T-helper 1 cell treated with Interleukin-12 subunit alpha and Interleukin-12 subunit beta and Interleukin-4 antibody, amounts not matched to agents 30 ng/mL and 1 ng/mL, for 36 hours (primary cell): ENCODE results near the gene NRG3. TPM values are rescaled to one million over a fixed set of nuclear protein-coding genes. Genes with fewer than 3 reads are reported as not detected.

Experiments
- intact Hi-C: fragments of 100-400 bp; cut with micrococcal nuclease; formaldehyde crosslinking; loops from one replicate; pipeline ENCODE4 v1.15.1; 2024
- total RNA-seq: library from RNA; stranded (reverse); gene quantifications from 2 replicates; pipeline ENCODE4 v1.2.3, GENCODE V29; 2022

The NRG3 gene
- total RNA-seq, 1 donor from 2014 or later: not detected

DNA sequence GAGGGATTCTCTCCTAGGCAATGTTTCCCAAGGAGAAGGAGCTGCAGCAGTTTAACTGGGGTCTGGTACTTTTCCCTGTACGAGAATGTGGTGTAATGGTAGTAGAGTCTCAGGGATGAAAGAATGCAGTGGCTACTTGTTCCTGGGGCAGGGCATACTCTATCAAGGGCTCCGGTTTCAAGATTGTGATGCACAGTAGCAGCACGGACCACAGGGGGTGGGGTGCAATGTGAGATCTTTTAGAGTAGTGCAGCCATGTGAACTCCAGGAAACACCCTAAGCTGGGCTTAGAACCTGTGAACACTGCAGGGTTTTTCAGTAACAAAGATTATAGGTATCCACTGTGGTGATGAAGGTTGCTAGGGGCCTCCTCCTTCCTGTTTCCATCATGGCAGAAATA is 903.9 kb downstream of the NRG3 start:
- intact Hi-C loops: no loop called here

GRCh38 chr10:82796510-82796909 is 921.5 kb downstream of the NRG3 start:
- intact Hi-C loops: loop anchor here (5.0 kb wide), 1 partner anchor 1076 kb away; no protein-coding TSS in a partner anchor

GRCh38 chr10:82801289-82801688 is 926.3 kb downstream of the NRG3 start:
- intact Hi-C loops: no loop called here

GRCh38 chr10:82811621-82812020 is 936.6 kb downstream of the NRG3 start:
- intact Hi-C loops: no loop called here

DNA sequence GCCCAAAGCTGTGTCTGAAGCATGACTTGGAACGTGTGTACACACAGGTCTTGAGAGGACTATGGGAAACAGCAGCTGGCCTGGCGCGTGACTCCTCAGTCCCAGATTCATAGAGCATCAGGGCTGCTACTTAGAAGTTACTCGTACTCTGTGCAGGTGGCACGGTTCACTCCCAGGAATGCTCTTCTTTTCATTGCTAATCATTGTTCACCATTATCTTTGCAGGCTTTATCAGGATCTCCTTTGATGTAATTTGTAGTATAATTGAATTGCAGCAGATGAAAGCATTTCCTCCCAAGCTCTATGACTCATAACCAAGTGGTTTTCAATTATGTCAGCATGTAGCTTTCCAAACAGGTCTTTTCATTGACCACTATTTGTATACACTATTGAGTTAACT is 938.9 kb downstream of the NRG3 start:
- intact Hi-C loops: no loop called here

DNA sequence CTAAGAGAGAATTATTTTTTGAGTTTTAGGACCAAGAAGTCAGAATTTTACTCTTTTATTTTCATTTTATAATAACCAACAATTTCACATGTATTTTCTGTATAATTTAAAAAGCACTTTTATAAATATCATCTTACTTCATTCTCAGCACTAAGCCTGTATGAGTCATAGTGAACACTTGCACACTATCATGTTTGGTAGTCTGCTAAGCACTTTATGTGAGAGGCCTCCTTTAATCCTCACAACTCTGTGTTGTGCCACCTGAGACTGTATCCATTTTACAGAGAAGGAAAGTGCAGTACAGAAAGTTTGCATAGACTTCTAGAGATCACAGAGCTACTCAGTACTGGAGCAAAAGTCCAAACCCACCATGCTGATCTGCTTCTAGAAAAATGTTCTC is 939.6 kb downstream of the NRG3 start:
- intact Hi-C loops: no loop called here

GRCh38 chr10:82815680-82816079 is 940.7 kb downstream of the NRG3 start:
- intact Hi-C loops: no loop called here

- intact Hi-C loops: no loop called here
These were observed 942.9 kb downstream of the NRG3 start for GRCh38 chr10:82817676-82818422.

DNA sequence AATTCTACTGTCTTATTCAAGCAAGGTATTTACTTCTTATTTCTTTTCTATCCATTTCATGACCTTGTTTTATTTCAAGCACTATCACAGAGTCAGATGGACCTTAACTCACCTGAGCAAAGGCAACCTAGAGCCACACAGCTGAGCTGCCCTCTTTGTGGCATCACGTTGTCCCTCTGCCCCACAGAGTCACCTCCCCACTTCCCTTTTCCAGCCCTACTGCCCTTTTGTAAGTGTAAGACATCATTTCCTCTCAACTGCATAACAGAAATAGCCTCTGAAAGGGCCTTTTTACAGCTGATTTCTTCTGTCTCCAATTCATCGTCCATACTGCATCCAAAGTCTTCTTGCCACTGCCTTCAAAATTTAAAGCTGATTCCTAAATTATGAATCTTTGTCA is 946.0 kb downstream of the NRG3 start:
- intact Hi-C loops: no loop called here

DNA sequence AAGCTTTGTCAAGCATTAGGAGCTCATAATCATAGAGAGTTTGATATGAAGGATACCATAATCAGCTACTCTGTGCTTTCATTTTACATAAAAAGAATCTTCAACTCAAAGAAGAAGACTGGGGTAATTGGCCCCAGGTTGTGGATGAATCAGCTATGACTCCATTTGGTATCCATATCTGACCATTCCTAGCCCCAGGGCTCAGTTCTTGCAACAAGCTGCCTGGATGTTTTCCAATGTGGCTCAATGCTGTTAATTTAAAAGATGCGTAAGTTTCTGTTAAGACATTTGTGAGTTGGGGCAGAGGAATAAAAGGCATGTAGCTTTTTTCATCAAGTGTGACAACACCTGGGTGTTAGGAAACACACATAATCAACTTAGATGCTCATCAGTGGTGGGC is 951.1 kb downstream of the NRG3 start:
- intact Hi-C loops: no loop called here

GRCh38 chr10:82827901-82828300 is 952.9 kb downstream of the NRG3 start:
- intact Hi-C loops: no loop called here

DNA sequence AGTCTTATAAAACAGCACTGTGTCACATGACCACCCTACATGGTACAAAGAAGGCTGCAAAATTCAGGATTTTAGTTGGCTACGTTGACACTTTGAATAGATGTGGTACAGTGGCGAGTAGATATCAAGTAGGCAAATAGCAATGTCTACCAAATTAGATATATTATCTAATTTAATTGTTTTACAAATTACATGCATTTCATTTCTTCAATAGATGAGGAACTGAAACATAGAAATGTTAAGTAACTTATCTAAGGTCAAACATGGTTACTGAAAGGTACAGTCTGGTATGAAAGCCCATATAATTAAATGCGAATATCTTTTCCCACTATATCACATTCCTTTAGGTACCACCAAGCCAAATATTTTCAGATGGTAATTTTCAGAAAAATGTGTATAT is 972.2 kb downstream of the NRG3 start:
- intact Hi-C loops: no loop called here

DNA sequence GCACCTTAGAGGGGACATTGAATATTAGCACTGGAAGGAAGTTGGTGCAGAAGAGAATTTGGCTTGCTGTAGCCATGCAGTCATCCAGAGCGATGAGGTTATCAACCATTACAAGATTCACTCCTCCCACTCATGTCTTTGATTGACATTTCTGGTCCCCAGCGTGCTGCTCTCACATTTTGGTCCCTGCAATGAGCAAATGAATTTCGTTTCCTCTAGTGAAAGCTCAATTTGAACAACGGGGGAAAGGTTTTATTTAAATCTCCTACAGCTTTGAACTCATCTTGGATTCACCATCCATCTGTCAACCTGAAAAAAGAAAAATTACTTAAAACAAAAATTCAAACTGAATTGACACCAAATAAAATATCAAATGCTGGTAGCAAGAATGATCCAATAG is 975.2 kb downstream of the NRG3 start:
- intact Hi-C loops: no loop called here

DNA sequence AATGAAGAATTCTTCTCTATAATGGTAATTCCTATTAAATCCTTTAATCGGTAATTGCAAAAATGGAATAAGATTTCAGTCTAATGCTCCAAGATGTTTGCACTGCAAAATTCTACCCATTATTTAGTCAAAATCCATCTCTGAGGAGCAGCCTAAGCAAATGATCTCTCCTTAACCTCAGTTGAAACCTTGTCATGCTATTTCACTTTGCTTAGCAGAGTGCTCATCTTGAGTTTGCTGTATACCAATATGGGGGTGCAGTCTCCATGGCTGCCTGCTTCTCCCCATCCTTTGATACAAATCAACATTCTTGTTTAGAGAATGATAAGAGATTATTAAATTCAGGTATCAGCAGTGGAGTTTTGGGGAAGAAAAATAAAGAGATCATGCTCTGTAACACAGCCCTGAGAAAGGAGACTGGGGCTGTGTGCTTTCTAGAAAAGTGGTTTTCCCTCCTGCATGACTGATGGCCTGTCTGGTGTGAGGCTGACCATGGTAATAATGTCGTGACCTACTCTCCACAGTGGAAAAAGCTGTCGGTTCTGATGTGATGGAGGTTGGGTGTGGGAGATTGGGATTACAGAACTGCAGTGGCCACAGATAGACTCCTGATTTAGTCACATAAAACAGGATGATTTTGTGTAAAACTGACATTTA is 982.1 kb downstream of the NRG3 start:
- intact Hi-C loops: no loop called here

- intact Hi-C loops: no loop called here
These were observed 986.9 kb downstream of the NRG3 start for GRCh38 chr10:82861889-82862288.

GRCh38 chr10:82865366-82865765 is 990.4 kb downstream of the NRG3 start:
- intact Hi-C loops: no loop called here

GRCh38 chr10:82866424-82867020 is 991.5 kb downstream of the NRG3 start:
- intact Hi-C loops: no loop called here

DNA sequence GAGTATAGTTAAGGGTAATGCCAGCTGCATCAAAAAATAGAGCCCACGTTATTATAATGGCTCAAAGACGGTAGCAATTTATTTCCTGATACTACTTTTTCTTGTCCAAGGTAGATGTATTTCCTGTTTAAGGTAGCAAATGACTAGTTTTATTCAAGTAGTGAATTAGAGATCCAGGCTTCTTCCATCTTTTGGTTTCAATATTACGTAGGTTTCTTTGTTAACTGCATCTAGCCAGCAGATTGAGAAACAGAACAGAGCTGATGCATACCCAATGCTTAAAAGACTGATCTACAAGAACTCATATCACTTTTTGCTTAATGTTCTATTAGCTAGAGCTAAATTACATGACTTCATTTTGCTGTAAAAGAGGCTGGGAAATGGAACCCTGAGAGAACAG is 992.1 kb downstream of the NRG3 start:
- intact Hi-C loops: no loop called here

DNA sequence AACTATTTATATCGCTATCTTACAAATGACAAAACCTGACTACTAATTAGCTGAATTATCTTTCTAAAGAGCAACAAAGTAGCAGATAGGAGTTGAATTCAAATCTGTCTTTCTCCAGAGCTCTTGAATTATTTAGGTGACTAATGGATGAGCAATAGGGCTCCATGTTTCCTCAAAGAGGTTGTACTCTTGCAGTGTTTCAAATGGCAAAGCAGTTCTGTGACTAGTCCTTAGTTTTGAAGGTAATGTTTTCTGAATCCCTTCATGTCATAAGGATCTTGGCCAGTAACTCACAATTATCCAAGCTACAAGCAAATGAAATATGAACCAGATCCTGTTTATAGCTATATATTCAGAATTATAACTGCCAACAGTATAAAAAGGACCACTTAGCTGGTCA is 999.7 kb downstream of the NRG3 start:
- intact Hi-C loops: no loop called here

DNA sequence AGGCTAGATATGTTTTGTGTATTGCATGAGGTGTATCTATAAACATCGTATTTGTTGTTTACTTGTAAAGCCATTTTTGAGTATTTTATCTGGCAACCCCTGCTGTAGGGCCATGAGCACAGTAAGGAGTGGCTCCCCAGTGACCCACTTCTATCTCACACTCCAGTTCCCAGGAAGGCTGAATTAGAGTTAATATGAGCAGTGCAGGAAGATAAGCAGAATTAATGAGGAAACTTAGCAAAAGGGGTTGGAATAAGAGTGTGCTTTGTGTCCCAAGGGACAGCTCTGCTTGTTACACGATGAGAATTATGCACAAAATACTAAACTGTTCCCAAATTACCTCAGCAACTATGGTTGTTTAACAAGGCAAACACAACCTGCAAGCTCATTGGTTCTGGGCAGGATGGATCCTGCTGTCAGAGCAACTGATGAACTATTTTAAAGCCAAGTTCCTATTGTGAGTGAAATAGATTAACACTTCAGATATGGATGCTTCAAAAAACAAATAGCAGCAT is 1005.8 kb downstream of the NRG3 start:
- intact Hi-C loops: no loop called here

DNA sequence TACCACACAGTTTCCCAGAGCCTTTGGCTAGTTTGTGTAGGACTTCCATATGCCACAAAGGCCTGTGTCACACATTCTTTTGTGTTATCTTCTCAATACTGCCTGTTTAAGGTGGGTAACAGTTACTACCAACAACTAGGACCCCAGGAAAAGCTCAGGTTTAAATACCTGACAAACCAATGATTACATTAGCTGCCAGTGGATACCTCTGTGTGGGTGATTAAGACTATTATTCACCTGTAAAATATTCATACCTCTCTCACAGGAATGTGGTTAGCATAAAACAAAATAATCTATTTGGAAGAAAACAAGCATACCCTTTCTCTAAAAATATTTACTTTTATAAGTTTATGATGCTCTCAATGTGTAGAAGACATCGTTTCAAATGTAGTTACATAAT is 1007.7 kb downstream of the NRG3 start:
- intact Hi-C loops: no loop called here

DNA sequence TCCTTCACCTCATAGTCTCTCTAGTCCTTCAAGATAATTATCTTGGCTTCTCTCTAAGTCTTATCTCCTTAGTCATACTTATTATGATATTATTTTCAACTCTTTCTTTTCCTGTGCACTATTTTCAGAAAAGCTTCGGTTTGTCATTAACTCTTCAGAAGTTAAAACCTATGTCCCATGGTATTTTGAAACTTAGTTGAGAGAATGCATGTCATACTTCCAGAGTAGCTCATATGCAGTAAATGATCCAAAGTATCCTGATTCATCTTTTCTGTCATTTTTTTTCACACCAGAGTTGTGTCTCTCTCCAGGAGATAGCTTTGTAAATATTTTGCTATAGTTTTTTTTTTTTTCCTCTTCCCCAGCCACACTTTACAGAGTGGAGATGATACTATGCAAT is 1008.6 kb downstream of the NRG3 start:
- intact Hi-C loops: no loop called here

GRCh38 chr10:82887488-82887887 is 1012.5 kb downstream of the NRG3 start:
- intact Hi-C loops: no loop called here
